ENCODE measurements around the gene CLEC16A. TPM values are rescaled to one million over a fixed set of nuclear protein-coding genes. Genes with fewer than 3 reads are reported as not detected.

CLEC16A gene
- total and polyA plus RNA-seq, 9 of the 15 experiments (the other 6 are each of a cell fraction or from before 2014, with no cell fraction given) = 1.00 to 22.3 (median 10.0) TPM

- TF ChIP-seq CBX8 (IDR thresholded peaks at IDR 0.05; ENCODE audit: borderline replicate concordance, extremely low read depth, low read depth, low read length, poor library complexity, severe bottlenecking) (no peak), ZNF197 (CRISPR knock-in tag; IDR thresholded peaks at IDR 0.05; ENCODE audit: low read depth) (peak; percentile 84), CLOCK (CRISPR knock-in tag; IDR thresholded peaks at IDR 0.05; ENCODE audit: borderline replicate concordance) (no peak), ZNF263 (CRISPR knock-in tag; IDR thresholded peaks at IDR 0.05; ENCODE audit: borderline replicate concordance) (peak; percentile 40; the same call in 1 of the 2 replicates), CHAMP1 (IDR thresholded peaks at IDR 0.05) (peak; percentile 97), HDAC2 (IDR thresholded peaks at IDR 0.05) (peak; percentile 99), SRSF7 (optimal IDR thresholded peaks at IDR 0.05; ENCODE audit: low read depth, low read length) (no peak), CGGBP1 (CRISPR knock-in tag; IDR thresholded peaks at IDR 0.05) (no peak), HEY1 (CRISPR knock-in tag; IDR thresholded peaks at IDR 0.05; ENCODE audit: borderline replicate concordance) (no peak), TAF1 (IDR thresholded peaks at IDR 0.05; ENCODE audit: control insufficient read depth, extremely low read depth, insufficient read depth, low read length, severe bottlenecking) (no peak), NR2F6 (CRISPR knock-in tag; IDR thresholded peaks at IDR 0.05) (no peak), TEAD4 (IDR thresholded peaks at IDR 0.05; ENCODE audit: low read length) (peak; percentile 99), TEAD4 (CRISPR knock-in tag; IDR thresholded peaks at IDR 0.05; ENCODE audit: borderline replicate concordance) (no peak), CBX3 (IDR thresholded peaks at IDR 0.05; ENCODE audit: borderline replicate concordance in 1 of 2, low read length in 2 of 2) (peak in 1 of 2 experiments; percentile 27; a peak in 1 of 3 replicates), MIER1 (IDR thresholded peaks at IDR 0.05; ENCODE audit: low read depth) (no peak), VEZF1 (CRISPR knock-in tag; IDR thresholded peaks at IDR 0.05) (peak; percentile 67; the same call in 1 of the 2 replicates), NFE2 (IDR thresholded peaks at IDR 0.05; ENCODE audit: low read depth) (peak; percentile 48; the same call in 1 of the 2 replicates), POLR2G (IDR thresholded peaks at IDR 0.05; ENCODE audit: low read depth, low read length) (no peak), KDM2B (CRISPR knock-in tag; IDR thresholded peaks at IDR 0.05) (no peak)
Measured at GRCh38 chr16:11105038-11105903, 160.9 kb downstream of the CLEC16A start (continued).

Measured in K562 (cell line).